Esophagus muscularis mucosa (tissue), 3 donors: Measurements from ENCODE around the gene LTBP2.

ENCODE experiments used
- CTCF ChIP-seq, 3 experiments: fragments of 200-600 bp in 2 of 3; fragments of 450-650 bp in 1 of 3; sonication (generic) in 2 of 3; IDR thresholded peaks; one replicate each; pipeline ENCODE4 v1.5.1; 2017 to 2019; ENCODE audit warnings: antibody characterized with exemption in 3 of 3, mild to moderate bottlenecking in 2 of 3, moderate library complexity in 1 of 3
- POLR2A ChIP-seq: fragments of 450-650 bp; IDR thresholded peaks from one replicate; pipeline ENCODE4 v1.6.1; 2017; ENCODE audit warnings: antibody characterized with exemption, moderate library complexity, mild to moderate bottlenecking, low read depth
- POLR2AphosphoS5 ChIP-seq, 2 donors: sonication (generic); formaldehyde crosslinking; IDR thresholded peaks; one replicate each; pipeline ENCODE4 v1.6.1; 2017; ENCODE audit warnings: antibody characterized with exemption in 2 of 2

GRCh38 chr14:74551431-74552371 lies 60.3 kb downstream of the LTBP2 start:
- no peak for TF ChIP-seq POLR2AphosphoS5 (IDR thresholded peaks at IDR 0.05)
- TF ChIP-seq POLR2A: no peak
- TF ChIP-seq CTCF (IDR thresholded peaks at IDR 0.05): no peak
